ENCODE results near the gene SIRT6.

Gene SIRT6

GRCh38 chr19:4217429-4218264, 35.3 kb upstream of the SIRT6 start:
- Histone ChIP-seq H3K36me3 (ENCODE audit: control insufficient read depth, insufficient read depth, low read length) (no peaks in the 10 kb centered on the region), H3K27me3 (ENCODE audit: control insufficient read depth, insufficient read depth, low read length) (no peaks in the 10 kb centered on the region; the same call in 1 of the 2 replicates), H3K4me1 (ENCODE audit: control insufficient read depth, insufficient read depth, low read length) (no peaks in the 10 kb centered on the region), H3K9me3 (ENCODE audit: control insufficient read depth, insufficient read depth, low read depth, low read length) (peaks cover 2% of the 10 kb centered on the region; the same call in 1 of the 2 replicates), H3K27ac (ENCODE audit: low read depth, low read length) (no peak overlapping the region), H3K4me3 (ENCODE audit: low read depth, low read length) (no peak overlapping the region), H3K9ac (ENCODE audit: low read length) (no peak overlapping the region)

DNA sequence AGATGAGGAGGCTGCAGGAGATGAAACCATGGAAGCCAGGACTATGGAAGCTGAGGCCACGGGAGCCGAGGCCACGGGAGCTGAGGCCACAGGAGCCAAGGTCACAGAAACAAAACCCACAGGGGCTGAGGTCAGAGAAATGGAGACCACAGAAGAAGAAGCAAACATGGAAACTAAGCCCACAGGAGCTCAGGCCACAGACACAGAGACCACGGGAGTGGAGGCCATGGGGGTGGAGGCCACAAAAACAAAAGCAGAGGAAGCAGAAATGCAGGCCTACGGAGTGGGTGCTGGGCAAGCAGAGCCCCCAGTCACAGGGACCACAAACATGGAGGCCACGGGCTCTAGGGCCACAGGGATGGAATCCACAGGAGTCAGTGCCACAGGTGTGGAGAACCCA, 34.5 kb upstream of the SIRT6 start:
- Histone ChIP-seq H3K9ac (ENCODE audit: low read length) (no peak overlapping the region), H3K27me3 (ENCODE audit: control insufficient read depth, insufficient read depth, low read length) (no peaks in the 10 kb centered on the region; the same call in 1 of the 2 replicates), H3K4me3 (ENCODE audit: low read depth, low read length) (no peak overlapping the region), H3K9me3 (ENCODE audit: control insufficient read depth, insufficient read depth, low read depth, low read length) (peaks cover 2% of the 10 kb centered on the region; the same call in 1 of the 2 replicates), H3K27ac (ENCODE audit: low read depth, low read length) (no peak overlapping the region), H3K36me3 (ENCODE audit: control insufficient read depth, insufficient read depth, low read length) (no peaks in the 10 kb centered on the region), H3K4me1 (ENCODE audit: control insufficient read depth, insufficient read depth, low read length) (no peaks in the 10 kb centered on the region)

GRCh38 chr19:4215807-4216206, 33.4 kb upstream of the SIRT6 start:
- no peak overlapping the region for H3K9ac ChIP-seq (ENCODE audit: low read length)
- no peaks in the 10 kb centered on the region; the same call in 1 of the 2 replicates for H3K27me3 ChIP-seq (ENCODE audit: control insufficient read depth, insufficient read depth, low read length)
- no peaks in the 10 kb centered on the region for H3K4me1 ChIP-seq (ENCODE audit: control insufficient read depth, insufficient read depth, low read length)
- H3K27ac ChIP-seq (ENCODE audit: low read depth, low read length), result no peak overlapping the region
- no peak overlapping the region for H3K4me3 ChIP-seq (ENCODE audit: low read depth, low read length)
- H3K9me3 ChIP-seq (ENCODE audit: control insufficient read depth, insufficient read depth, low read depth, low read length), result peaks cover 2% of the 10 kb centered on the region; the same call in 1 of the 2 replicates
- H3K36me3 ChIP-seq (ENCODE audit: control insufficient read depth, insufficient read depth, low read length), result no peaks in the 10 kb centered on the region

- H3K9ac ChIP-seq (ENCODE audit: low read length), result no peak overlapping the region
- no peak overlapping the region for H3K27ac ChIP-seq (ENCODE audit: low read depth, low read length)
- H3K36me3 ChIP-seq (ENCODE audit: control insufficient read depth, insufficient read depth, low read length), result no peaks in the 10 kb centered on the region
- H3K27me3 ChIP-seq (ENCODE audit: control insufficient read depth, insufficient read depth, low read length), result no peaks in the 10 kb centered on the region; the same call in 1 of the 2 replicates
- H3K9me3 ChIP-seq (ENCODE audit: control insufficient read depth, insufficient read depth, low read depth, low read length), result peaks cover 2% of the 10 kb centered on the region; the same call in 1 of the 2 replicates
- H3K4me3 ChIP-seq (ENCODE audit: low read depth, low read length), result no peak overlapping the region
- peaks cover 3% of the 10 kb centered on the region; the same call in 1 of the 2 replicates for H3K4me1 ChIP-seq (ENCODE audit: control insufficient read depth, insufficient read depth, low read length)
Measured at GRCh38 chr19:4213116-4213515, 30.8 kb upstream of the SIRT6 start.

DNA sequence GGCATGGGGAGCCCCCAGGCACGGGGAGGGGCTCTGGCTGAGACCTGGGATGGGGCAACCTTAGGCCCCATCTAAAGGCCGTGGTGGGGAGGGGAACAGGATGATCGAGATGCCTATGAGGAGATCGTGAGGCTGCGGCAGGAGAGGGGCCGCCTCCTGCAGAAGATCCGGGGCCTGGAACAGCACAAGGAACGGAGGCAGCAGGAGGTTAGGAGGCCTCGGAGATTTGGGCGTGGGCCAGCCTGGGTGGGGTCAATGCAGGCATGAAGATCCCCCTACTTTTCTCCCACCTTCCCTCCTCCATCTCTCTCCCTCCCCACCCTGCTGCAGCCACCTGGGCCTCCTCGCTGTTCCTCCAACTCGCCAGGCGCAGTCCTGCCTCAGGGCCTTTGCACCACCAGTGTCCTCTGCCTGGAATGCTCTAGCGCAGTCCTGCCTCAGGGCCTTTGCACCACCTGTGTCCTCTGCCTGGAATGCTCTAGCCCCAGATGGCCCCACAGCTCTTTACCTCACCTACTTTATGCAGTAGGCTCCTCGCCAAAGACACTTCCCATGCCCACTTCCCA, 27.9 kb upstream of the SIRT6 start:
- H3K27me3 ChIP-seq (ENCODE audit: control insufficient read depth, insufficient read depth, low read length), result no peaks in the 10 kb centered on the region; the same call in 1 of the 2 replicates
- no peak overlapping the region for H3K9ac ChIP-seq (ENCODE audit: low read length)
- H3K4me1 ChIP-seq (ENCODE audit: control insufficient read depth, insufficient read depth, low read length), result peaks cover 3% of the 10 kb centered on the region; the same call in 1 of the 2 replicates
- no peaks in the 10 kb centered on the region for H3K9me3 ChIP-seq (ENCODE audit: control insufficient read depth, insufficient read depth, low read depth, low read length)
- H3K4me3 ChIP-seq (ENCODE audit: low read depth, low read length), result no peak overlapping the region
- no peak overlapping the region for H3K27ac ChIP-seq (ENCODE audit: low read depth, low read length)
- H3K36me3 ChIP-seq (ENCODE audit: control insufficient read depth, insufficient read depth, low read length), result no peaks in the 10 kb centered on the region

GRCh38 chr19:4208385-4209094, 26.2 kb upstream of the SIRT6 start:
- Histone ChIP-seq H3K36me3 (ENCODE audit: control insufficient read depth, insufficient read depth, low read length) (no peaks in the 10 kb centered on the region), H3K27ac (ENCODE audit: low read depth, low read length) (no peak overlapping the region), H3K4me3 (ENCODE audit: low read depth, low read length) (no peak overlapping the region), H3K9me3 (ENCODE audit: control insufficient read depth, insufficient read depth, low read depth, low read length) (no peaks in the 10 kb centered on the region), H3K27me3 (ENCODE audit: control insufficient read depth, insufficient read depth, low read length) (no peaks in the 10 kb centered on the region; the same call in 1 of the 2 replicates), H3K9ac (ENCODE audit: low read length) (no peak overlapping the region), H3K4me1 (ENCODE audit: control insufficient read depth, insufficient read depth, low read length) (peaks cover 3% of the 10 kb centered on the region; the same call in 1 of the 2 replicates)

GRCh38 chr19:4206818-4207484, 24.6 kb upstream of the SIRT6 start:
- H3K4me3 ChIP-seq (ENCODE audit: low read depth, low read length), result no peak overlapping the region
- peaks cover 2% of the 10 kb centered on the region; the same call in 1 of the 2 replicates for H3K27me3 ChIP-seq (ENCODE audit: control insufficient read depth, insufficient read depth, low read length)
- no peak overlapping the region for H3K27ac ChIP-seq (ENCODE audit: low read depth, low read length)
- H3K36me3 ChIP-seq (ENCODE audit: control insufficient read depth, insufficient read depth, low read length), result no peaks in the 10 kb centered on the region
- peaks cover 3% of the 10 kb centered on the region; the same call in 1 of the 2 replicates for H3K4me1 ChIP-seq (ENCODE audit: control insufficient read depth, insufficient read depth, low read length)
- no peaks in the 10 kb centered on the region for H3K9me3 ChIP-seq (ENCODE audit: control insufficient read depth, insufficient read depth, low read depth, low read length)
- H3K9ac ChIP-seq (ENCODE audit: low read length), result no peak overlapping the region

DNA sequence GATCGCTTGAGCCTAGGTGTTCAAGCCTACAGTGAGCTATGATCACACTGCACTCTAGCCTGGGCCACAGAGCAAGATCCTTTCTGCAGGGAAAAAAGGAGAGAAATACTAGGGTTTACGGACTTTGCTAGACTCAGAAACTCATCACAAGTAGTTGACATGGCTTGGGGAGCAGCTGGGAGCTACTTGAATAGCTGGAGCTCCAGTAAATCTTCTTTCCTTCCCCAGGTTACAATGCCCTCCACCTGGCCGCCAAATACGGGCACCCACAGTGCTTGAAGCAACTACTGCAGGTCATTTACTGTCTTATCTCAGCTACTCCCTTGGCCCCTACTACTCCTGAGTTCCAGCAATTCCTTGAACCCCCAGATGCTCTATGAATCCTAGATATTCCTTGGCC, 19.4 kb upstream of the SIRT6 start:
- Histone ChIP-seq H3K36me3 (ENCODE audit: control insufficient read depth, insufficient read depth, low read length) (no peaks in the 10 kb centered on the region), H3K27ac (ENCODE audit: low read depth, low read length) (no peak overlapping the region), H3K9ac (ENCODE audit: low read length) (no peak overlapping the region), H3K4me3 (ENCODE audit: low read depth, low read length) (no peak overlapping the region), H3K27me3 (ENCODE audit: control insufficient read depth, insufficient read depth, low read length) (peaks cover 51% of the 10 kb centered on the region), H3K4me1 (ENCODE audit: control insufficient read depth, insufficient read depth, low read length) (no peaks in the 10 kb centered on the region), H3K9me3 (ENCODE audit: control insufficient read depth, insufficient read depth, low read depth, low read length) (no peaks in the 10 kb centered on the region)

GRCh38 chr19:4200940-4201542, 18.7 kb upstream of the SIRT6 start:
- no peak overlapping the region for H3K9ac ChIP-seq (ENCODE audit: low read length)
- H3K4me1 ChIP-seq (ENCODE audit: control insufficient read depth, insufficient read depth, low read length), result no peaks in the 10 kb centered on the region
- no peaks in the 10 kb centered on the region for H3K36me3 ChIP-seq (ENCODE audit: control insufficient read depth, insufficient read depth, low read length)
- H3K9me3 ChIP-seq (ENCODE audit: control insufficient read depth, insufficient read depth, low read depth, low read length), result no peaks in the 10 kb centered on the region
- peaks cover 58% of the 10 kb centered on the region for H3K27me3 ChIP-seq (ENCODE audit: control insufficient read depth, insufficient read depth, low read length)
- no peak overlapping the region for H3K4me3 ChIP-seq (ENCODE audit: low read depth, low read length)
- no peak overlapping the region for H3K27ac ChIP-seq (ENCODE audit: low read depth, low read length)

GRCh38 chr19:4199699-4200293, 17.4 kb upstream of the SIRT6 start:
- H3K9ac ChIP-seq (ENCODE audit: low read length), result no peak overlapping the region
- no peak overlapping the region for H3K27ac ChIP-seq (ENCODE audit: low read depth, low read length)
- H3K4me3 ChIP-seq (ENCODE audit: low read depth, low read length), result peak overlapping the region; percentile 34
- no peaks in the 10 kb centered on the region for H3K36me3 ChIP-seq (ENCODE audit: control insufficient read depth, insufficient read depth, low read length)
- H3K4me1 ChIP-seq (ENCODE audit: control insufficient read depth, insufficient read depth, low read length), result no peaks in the 10 kb centered on the region
- peaks cover 63% of the 10 kb centered on the region for H3K27me3 ChIP-seq (ENCODE audit: control insufficient read depth, insufficient read depth, low read length)
- no peaks in the 10 kb centered on the region for H3K9me3 ChIP-seq (ENCODE audit: control insufficient read depth, insufficient read depth, low read depth, low read length)
